H1 (cell line): ENCODE results near the gene GNAI1. TPM values are rescaled to one million over a fixed set of nuclear protein-coding genes. Genes with fewer than 3 reads are reported as not detected.

Experiments
- ATF3 ChIP-seq: IDR thresholded peaks from 2 replicates; pipeline ENCODE4 v1.6.1; 2011; ENCODE audit warnings: low read depth, mild to moderate bottlenecking, low read length; ENCODE audit not compliant: insufficient read depth
- CHD7 ChIP-seq: fragments of 300-600 bp; sonication (generic); IDR thresholded peaks from 2 replicates; pipeline ENCODE4 v1.7.1; 2012; ENCODE audit warnings: low read length, moderate library complexity, mild to moderate bottlenecking, inconsistent platforms; ENCODE audit not compliant: insufficient replicate concordance
- E2F6 ChIP-seq: IDR thresholded peaks from 2 replicates; pipeline ENCODE4 v1.6.1; 2012; ENCODE audit warnings: inconsistent platforms
- GTF2F1 ChIP-seq: IDR thresholded peaks from 2 replicates; pipeline ENCODE4 v1.6.1; 2012; ENCODE audit warnings: low read depth, low read length, improper control_type of control experiment, borderline replicate concordance
- JUND ChIP-seq: IDR thresholded peaks from 2 replicates; pipeline ENCODE4 v1.6.1; 2011; ENCODE audit warnings: mild to moderate bottlenecking, improper control_type of control experiment, low read length
- RNF2 ChIP-seq: fragments of 200-900, 300-1000 bp; sonication (generic); IDR thresholded peaks from 2 replicates; pipeline ENCODE4 v1.7.1; 2016; ENCODE audit warnings: borderline replicate concordance, low read depth, mild to moderate bottlenecking, antibody characterized with exemption, low read length; ENCODE audit not compliant: poor library complexity, severe bottlenecking; ENCODE audit errors: missing control alignments
- SIX5 ChIP-seq: IDR thresholded peaks from 2 replicates; pipeline ENCODE4 v1.6.1; 2011; ENCODE audit warnings: mild to moderate bottlenecking, low read depth, low read length
- SUZ12 ChIP-seq: fragments of 200-600 bp; sonication (generic); IDR thresholded peaks from 2 replicates; pipeline ENCODE4 v1.6.1; 2012; ENCODE audit warnings: mild to moderate bottlenecking, inconsistent platforms, low read length, moderate library complexity, mixed read lengths
- polyA plus RNA-seq, 7 experiments: library from polyadenylated mRNA; depleted of rRNA in 3 of 7; stranded (reverse) in 5 of 7; unstranded in 2 of 7; fragments of >200 nt in 5 of 7; fragments of 200-250 nt in 2 of 7; gene quantifications; 1 replicate in 5 of 7; 2 replicates in 1 of 7; 4 replicates in 1 of 7; pipeline versions ENCODE4 v1.2.1 to v1.2.3, GENCODE V29; 2011 to 2013; ENCODE audit warnings: missing spikeins in 2 of 7, mixed read lengths in 2 of 7
- total RNA-seq: library from RNA; stranded (reverse); fragmentation: NEBNext Ultra II Directional; extraction: Animal tissue kit (Norgen Biotek cat#: 25700); gene quantifications from 2 replicates; pipeline ENCODE4 v1.2.1, GENCODE V29; 2021

The GNAI1 gene
- total and polyA plus RNA-seq, 2 of the 8 experiments (the other 6 are each of a cell fraction or from before 2014, with no cell fraction given) = 8.0 to 29.5 TPM

- TF ChIP-seq CHD7 (no peak), SIX5 (no peak), RNF2 (no peak), SUZ12 (no peak), ATF3 (no peak), JUND (no peak), GTF2F1 (no peak), E2F6 (no peak)
Measured at GRCh38 chr7:80183900-80184685, 49.5 kb downstream of the GNAI1 start (continued).
